Activated CD4-positive, alpha-beta T cell treated with anti-CD3 and anti-CD28 coated beads, Interleukin-2, Interleukin-4, amounts not matched to agents 100 ng/mL and 50 ng/mL, durations not matched to agents 16 hours and 8 hours (primary cell): ENCODE results near the gene N4BP2.

Experiments used
- DNase-seq: peaks from one replicate; pipeline ENCODE4 v3.0.0-alpha.2; 2020; ENCODE audit warnings: low spot score

N4BP2 gene

DNA sequence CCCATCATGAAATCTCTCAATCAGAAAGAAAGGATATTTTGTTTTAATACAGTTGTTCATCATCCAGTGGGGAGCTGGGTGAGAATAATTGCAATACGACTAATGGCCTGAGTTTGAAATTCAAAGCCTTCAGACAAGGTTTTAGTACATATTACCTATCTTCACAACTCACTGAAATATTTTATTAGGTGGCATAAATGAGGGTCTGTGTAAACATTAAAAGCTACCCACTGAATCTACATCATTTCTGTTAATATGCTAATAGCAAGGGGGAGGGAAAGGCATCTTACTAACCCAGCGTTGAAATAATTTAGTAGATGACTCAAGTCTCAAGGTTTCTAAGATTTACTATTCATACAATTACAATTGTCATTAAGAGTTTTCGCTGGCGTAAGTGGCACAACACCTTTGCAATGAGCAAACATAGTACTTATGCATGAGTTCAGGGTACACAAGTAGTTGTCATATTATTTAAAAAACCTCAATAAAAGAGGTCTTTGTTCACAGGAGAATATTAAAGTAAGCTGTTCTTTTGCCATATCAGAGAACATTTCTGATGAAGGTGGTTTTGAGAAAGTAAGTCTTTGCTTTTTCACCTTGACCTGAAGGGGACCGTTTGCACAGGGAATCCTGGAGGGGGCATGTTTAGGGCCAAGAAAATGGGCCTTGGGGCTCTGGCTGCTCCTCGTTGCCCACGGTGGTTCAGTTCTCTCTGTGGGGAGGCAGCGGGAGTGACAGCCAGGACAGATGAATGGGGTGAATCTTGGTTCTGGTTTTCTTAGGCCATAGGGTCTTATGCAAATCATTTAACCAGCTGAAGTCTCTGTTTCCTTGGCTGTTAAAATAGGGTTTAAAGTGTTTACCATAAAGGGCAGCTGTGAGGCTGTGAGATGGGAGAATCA lies 135.7 kb downstream of the N4BP2 start:
- no peak for DNase-seq

- DNase-seq: no peak
These were observed 136.4 kb downstream of the N4BP2 start for GRCh38 chr4:40193016-40193571.

DNA sequence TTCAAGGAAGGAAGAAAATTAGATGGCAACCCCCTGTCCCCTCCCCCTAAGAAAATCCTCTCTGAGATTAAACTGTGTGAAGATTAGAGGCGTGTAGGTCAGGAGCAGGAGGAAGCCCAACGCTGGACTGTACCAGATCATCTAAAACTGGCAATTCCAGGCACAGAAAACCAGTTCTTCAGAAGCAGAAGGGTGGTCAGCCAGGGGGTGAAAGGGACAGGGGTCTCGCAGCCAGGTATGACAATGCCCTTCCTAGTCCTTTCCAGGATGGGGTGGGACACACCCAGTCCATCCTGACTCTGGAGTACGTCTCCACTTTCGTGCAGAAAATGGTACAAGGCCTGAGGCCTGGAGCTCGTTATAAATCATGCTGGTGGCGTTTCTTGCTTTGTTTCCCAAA lies 136.9 kb downstream of the N4BP2 start:
- no peak for DNase-seq

- DNase-seq: peak; percentile 72
These were observed 138.0 kb downstream of the N4BP2 start for GRCh38 chr4:40194602-40195161.

- no peak for DNase-seq
These were observed 138.8 kb downstream of the N4BP2 start for GRCh38 chr4:40195182-40196177.

DNA sequence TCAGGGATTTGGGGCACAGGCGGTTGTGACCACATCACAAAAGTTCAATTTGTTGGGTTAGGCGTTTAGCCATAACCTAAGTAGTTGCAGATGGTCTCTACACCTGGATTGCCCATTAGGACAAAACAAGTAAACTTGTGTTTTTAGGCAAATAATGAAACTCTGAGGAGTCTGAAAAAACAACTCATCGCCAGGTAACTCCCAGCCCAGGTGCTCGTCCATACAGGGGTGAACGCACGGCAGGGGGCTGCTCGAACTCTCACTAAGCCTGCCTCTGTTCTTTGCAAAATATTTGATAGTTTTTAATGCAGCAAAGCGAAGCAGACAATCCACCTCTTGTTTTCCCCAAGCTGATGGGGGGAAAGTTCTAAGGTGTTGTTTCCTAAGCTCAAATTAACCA lies 139.6 kb downstream of the N4BP2 start:
- no peak for DNase-seq

DNA sequence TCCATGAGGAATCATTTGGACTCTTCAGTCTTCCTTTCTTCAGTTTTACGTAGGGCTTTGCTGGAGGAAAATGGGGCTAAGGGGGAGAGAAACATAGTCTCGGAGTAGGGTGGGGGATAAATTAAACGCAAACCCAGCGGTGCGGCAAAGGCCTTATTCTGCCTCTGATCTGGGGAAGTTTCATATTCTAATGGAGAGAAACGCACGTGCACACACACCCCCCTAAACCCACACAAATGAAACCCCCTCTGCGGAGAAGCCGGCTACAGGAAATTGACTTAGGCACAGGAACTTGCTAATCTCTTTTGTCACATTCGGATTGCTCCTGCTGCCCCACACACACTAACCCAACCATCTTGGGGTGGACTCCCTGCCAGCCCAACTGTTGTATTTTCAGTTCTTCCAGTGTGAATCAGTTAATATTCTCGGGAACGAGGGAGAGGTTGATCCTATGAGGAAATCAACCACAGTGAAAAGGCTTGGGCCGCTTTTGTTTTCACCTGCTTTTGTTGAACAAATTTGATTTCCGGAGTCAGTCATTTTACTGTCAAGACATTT lies 140.2 kb downstream of the N4BP2 start, which contains the start of gene RHOH:
RHOH (plus strand) TSS at position 308 of the 558 bp plus-strand sequence. CDS start 46,356 bp downstream, outside the sequence.
- DNase-seq: peak; percentile 82

DNA sequence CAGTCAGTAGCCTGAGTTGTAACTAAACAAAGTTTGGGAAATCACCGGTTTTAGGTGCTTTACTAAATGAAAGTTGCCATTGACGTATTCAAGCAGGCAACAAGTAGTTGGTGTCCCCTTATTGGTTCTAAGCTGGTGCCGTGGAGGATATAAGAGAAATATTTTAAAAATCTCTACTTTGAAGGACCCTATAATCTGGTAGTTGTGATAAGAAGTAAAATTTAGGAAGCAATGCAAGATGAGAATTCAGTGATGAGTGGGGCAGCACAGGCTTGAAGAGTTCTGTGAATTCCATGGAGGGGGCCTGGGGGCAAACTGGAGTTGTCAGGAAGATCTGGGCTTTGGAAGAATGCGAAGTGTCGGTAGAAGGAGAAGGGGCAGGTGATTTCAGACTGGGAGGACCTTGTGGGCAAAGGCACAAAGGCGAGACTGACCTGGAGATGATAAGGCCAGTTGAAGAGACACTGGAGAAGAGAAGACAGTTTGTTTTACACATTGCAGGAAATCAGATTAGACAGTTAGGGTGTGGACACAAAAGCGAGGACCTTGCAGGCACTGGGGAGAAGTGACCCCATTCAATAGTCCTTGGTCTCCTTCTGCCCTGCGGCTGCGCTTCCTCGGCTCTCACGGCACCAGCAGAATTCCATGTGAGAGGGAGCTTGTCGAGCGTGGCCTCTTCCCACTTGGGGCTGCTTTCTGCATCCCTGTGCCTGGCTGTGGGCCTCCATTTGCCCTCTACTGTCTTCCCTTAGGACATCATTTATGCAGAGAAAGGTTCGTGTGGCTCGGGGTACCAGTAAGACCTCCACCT lies 141.4 kb downstream of the N4BP2 start:
- DNase-seq: peak; percentile 63

DNA sequence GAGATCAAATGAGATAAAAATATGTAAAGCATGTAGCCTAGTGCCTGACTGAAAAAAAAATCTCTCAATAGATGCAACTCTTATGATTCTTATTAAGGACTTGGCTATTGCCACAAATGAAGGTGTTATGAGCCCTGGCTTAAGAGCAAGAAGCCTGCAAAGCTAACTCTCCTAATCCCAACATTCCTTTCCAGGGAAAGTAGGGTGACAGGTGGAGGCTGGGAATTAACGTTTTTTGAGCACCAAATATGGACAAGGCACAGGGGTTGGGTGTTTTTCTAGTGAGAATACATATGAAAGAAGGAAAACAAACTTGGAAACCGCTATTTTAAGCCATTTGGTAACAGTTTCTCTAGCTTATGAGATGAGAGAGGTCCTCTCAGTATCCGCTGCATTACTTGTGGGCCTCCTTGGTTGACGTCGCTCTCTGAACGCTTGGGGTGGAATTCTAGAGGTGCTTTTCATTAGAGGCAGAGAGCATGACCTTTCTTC lies 142.6 kb downstream of the N4BP2 start:
- no peak for DNase-seq

DNA sequence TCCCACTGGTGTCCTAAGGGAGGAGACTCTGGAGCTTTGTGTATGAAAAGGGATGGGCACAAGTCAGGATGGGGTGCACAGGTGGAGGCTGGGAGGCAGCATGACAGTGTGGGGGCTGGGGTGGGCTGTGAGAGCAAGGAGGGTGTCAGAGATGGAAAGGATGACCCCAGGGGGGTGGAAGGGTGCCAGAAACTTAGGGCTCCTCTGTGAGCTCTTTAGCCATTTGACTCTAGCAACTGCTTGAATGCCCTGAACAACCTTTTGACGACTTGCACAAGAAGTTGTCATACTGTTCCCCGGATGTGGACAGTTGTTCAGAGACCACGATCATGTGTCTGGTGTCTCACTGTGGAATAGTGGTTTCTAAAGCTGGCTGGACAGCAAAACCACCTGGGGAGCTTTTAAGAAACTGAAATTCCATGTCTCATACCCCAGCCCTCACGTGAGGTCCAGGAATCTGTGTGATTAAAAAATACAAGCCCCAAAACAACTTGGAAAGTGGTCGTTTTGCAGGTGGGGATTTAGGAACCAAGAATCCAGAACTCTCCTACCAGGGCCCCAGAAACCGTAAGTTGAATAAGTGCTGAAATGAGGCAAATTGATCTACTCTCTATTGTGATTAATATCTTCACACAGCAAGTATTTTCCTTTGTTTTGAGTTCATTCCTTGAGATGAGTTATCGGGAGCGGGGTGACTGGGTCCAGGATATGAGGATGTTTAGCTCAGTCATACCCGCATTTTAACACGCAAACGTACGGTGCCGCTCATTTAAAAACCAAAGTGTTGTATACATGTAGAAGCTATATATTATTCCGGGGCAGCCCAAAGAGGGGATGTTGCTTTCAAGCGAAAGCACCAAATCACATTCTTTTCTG lies 143.6 kb downstream of the N4BP2 start:
- DNase-seq: peak; percentile 93

DNA sequence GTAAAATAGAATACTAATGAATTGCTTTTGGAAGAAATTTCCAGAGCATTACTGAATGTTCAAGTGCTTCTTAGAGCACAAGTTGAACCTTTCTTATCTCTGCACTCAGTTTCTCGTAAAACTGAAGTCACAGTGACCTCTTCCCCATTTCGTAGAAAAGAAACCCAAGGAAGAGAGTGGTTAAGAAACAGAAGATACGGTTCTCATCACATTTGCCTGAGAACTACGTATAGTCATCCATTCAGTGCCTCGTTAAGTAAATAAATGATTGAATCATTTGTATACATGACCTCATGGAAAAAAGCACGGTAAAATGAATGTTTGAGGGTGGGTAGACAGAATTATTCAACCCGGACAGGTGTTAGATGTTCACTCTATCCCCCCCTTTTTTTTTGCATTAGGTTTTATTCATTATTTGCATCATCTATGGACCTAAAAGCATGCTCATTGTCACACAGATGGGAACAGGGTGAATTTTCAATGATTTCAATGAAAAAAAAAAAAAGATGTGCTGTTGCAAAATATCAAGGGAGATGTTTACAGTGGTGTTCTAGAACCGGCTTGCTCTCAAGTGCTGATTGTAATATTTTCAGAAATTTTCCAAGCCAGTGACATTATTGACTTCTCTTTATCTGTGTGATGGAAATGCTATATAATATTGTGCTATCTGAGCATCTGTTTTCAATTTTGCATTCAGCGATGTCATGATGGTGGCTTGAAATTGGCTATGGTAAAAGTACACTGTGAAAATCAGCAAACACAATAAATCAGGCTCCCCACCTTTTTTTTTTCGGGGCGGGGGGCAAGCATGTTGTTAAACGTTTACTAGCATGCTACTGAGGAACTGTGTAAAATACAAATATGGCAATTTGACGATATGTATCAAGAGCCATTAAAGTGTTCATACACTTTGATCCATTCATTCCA lies 144.5 kb downstream of the N4BP2 start:
- peak; percentile 86 for DNase-seq

DNA sequence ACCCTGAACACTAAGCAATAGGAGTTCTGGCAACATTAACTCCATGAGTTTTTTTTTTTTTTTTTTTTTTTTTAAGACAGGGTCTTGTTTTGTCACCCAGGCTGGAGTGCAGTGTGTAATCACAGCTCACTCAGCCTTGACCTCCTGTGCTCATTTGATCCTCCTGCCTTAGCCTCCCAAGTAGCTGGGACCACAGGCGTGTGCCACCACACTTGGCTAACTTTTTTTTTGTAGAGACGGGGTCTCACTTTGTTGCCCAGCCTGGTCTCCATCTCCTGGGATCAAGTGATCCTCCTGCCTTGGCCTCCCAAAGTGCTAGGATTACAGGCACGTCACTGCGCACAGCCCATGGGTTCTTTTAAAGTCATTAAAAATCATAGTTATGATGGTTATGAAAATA lies 145.2 kb downstream of the N4BP2 start:
- no peak for DNase-seq

- DNase-seq: no peak
These were observed 145.8 kb downstream of the N4BP2 start for GRCh38 chr4:40202474-40202873.

GRCh38 chr4:40204507-40205258 lies 148.0 kb downstream of the N4BP2 start:
- no peak for DNase-seq

- peak; percentile 82 for DNase-seq
These were observed 148.9 kb downstream of the N4BP2 start for GRCh38 chr4:40205259-40206198.

DNA sequence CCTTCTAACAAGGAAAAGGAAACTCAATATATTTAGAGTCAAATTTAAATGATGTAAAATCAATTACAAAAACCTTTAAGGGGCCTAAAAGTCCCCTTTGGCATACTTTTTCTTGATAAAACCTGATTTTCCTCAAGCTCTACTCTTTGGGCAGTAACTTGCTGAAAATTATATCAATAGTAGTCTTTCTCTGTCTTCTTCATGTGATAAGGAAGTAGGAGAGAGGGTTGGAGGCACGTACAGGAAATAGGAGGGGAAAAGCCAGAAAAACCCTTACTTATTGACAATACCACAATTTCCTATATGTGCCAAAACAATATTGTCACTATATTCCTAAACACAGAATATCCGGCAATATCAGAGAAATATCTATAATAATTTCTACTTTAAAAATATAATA lies 149.8 kb downstream of the N4BP2 start:
- no peak for DNase-seq
